Smooth muscle cell of the brain vasculature (primary cell): ENCODE results near the gene SMIM35.

Source experiments
- DNase-seq: peaks from one replicate; pipeline ENCODE4 v3.0.0-alpha.2; 2012; ENCODE audit warnings: low read depth, low spot score

The SMIM35 gene

DNA sequence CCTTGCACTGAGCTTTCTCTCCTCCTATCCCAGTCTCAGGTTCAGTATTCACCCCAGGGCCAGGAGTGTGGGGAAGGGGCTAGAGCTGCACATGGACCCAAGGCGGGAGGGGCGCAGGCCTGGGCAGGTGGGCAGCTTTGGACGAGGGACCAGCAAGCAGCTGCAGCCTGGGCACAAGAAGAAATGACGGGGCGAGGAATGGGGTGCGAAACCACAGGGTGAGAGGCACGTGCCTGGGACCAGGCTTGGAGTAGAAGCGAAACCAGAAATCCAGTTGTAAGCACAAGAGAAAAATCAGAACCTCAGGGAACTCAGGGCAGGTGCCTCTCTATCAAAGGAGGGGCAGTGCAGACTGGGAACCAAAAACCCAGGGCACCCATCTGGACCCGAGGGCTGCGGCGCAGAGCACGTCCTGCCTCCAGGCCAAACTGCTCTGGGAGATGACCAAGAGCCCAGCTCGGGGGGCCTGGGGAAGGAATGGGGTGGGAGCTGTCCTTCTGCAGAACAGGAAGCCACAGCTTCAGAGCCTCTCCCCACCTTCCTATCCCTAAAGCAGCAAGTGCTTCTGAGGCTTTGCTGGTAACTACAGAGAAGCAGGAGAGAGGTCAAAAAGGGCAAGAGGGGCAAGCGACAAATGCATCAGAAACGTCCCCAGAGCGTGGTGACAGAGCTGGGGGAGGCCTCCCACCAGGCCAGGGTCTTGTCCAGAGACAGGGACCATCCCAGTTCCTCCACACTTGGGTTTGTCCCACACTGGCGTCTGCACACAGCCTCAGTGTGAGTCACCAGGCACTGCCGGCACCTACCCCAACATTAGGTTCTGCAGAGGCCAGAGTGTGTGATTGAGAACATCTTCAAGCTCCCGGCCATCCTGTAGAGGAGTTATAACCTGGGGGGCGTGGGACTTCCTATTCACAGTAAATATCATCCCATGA lies 28.2 kb downstream of the SMIM35 start:
- DNase-seq = no peak

- no peak for DNase-seq
Measured at GRCh38 chr11:118057251-118058145, 29.3 kb downstream of the SMIM35 start.

DNA sequence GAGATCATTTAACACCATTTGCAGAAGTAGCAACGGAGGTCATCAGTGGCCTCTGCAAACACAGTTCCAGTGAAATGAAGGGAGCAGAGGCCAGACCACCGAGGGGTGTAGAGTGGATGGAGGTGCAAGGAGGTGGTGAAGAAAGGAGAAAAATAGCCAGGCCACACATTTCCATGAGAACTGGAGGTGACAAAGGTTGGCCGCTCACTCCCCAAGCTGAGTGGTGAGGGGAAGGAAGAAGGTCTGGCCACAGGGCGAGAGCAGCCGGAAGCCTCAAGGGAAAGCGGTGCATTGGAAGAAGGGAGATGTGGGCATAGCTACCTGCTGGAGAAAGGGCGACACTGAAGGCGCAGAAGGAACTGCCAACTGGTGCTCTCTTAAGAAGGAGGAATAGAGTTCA lies 30.0 kb downstream of the SMIM35 start:
- no peak for DNase-seq

DNA sequence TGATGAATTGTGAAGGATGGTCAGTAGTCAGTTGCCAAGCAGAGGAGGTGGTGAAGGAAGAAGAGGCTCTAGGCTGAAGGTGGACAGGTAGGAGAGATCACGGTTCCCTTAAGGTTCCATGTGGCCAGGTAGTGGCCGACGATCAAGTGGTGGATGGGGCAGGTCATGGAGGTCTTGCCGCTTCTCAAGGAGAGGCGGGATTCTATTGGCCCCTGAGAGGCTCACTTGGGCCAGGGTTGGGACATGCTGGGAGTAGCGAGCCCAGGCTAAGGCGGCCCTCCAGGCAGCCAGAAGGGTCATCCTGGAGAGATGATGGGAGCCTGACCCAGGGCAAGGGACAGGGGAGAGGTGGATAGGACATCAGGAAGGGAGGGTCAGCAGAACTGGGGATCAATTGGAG lies 30.8 kb downstream of the SMIM35 start:
- DNase-seq = no peak

GRCh38 chr11:118054712-118055640 lies 31.8 kb downstream of the SMIM35 start:
- no peak for DNase-seq

GRCh38 chr11:118052581-118053206 lies 34.1 kb downstream of the SMIM35 start:
- no peak for DNase-seq

DNA sequence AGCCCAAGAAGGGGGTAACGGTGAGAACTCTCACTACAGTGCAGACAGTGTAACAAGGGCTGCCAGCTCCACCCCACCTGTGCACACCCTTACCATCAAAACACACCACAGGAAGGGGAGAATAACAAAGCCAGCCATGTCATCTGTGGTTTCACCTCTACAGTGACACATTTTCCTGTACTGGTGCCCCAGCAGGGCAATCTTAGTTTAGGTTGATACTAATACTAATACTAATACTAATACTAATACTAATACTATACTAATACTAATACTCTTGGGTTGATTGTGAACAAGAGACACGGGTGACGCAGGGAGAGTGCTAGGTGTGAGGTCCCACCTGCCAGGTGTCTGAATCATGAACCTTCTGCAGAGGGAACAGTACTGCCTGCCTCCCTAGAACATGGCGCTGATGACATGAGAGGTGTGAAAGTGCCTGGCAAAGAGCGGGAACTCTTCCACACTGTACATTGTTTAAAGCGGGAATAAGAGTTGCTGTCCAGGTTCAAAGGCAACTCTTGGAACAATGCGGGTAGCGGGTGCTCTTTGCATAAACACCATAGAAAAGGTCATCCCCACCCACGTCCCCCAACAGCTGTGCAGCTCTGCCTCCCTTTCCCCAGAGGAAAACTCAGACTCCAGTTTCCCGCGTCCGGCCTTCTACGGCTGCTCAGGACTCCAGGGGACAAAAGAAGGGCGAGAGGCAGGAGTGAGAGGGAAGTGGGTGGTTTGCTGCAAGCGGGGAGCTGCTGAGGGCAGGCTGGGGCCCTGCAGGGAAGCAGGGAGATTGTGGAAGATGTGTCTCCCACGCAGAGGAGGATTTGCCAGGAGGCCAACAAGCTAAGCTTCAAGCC lies 34.9 kb downstream of the SMIM35 start:
- DNase-seq = no peak

GRCh38 chr11:118051136-118051610 lies 35.6 kb downstream of the SMIM35 start:
- no peak for DNase-seq

DNA sequence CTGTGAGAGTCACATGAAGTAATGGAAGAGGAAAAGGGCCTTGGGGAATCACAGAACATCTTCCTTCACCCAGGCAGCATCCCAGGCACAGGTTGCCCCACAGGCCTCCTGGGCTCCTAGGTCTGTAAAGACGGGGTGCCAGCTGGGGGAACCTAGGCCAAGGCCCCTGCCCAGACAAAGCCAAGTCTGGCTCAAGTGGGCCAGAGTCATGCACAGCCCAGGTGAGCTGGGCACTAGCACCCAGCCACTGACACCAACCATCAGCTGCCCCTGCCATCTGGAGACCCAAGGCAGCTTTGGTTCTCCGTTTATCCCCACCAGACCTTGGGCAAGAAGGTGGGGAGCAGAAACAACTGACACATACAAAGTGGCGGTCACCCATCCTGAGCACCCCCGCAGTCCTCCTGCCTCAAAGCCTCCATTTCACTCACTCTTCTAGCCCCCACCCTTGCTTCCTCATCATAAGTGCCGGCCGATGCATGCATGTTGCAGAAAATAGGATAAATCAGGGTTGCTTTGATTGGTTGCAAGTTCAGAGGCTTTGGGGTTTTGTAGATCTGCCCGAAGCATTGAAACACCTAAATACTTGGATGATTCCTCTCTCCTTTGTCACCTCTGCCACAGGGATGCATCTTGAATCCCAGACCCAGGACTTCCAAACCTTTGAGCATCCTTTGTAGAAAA lies 36.4 kb downstream of the SMIM35 start:
- DNase-seq = no peak

GRCh38 chr11:118049771-118050170 lies 37.0 kb downstream of the SMIM35 start:
- no peak for DNase-seq

DNA sequence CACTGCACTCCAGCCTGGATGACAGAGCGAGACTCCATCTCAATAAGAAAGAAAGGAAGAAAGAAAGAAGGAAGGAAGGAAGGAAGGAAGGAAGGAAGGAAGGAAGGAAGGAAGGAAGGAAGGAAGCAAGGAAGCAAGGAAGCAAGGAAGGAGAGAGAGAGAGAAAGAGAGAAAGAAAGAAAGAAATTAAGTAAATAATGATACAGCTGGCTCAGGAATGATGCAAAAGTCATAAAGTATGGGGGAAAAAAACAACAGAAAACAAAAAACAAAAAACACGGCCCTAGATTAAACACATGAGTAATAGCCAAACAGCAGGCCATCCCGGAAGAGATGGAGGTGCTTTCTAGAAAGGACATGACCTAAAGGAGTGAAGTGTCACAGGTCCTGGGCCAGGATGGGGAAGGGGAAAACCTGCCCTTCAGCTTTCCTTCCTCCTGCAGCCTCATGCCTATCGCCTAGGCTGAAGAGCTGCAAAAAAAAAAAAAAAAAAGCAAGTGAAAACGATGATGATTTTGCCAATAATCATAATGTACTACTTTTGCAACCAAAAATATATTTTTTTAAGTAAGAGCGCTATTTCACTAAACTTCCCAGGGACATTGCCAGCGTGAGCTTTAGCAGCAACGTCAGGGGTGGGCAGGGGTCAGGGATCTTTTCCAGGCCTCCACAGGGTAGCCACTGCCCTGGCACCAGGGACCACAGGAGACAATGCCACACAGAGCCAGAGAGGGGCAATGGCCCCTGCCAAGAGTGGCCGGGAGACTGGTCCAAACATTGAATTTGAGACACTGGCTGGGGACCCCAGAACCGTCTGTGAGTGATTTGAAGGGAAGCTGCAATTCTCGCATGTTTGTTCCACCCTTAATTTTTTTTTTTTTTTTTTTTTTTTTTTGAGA lies 38.0 kb downstream of the SMIM35 start:
- DNase-seq = no peak

DNA sequence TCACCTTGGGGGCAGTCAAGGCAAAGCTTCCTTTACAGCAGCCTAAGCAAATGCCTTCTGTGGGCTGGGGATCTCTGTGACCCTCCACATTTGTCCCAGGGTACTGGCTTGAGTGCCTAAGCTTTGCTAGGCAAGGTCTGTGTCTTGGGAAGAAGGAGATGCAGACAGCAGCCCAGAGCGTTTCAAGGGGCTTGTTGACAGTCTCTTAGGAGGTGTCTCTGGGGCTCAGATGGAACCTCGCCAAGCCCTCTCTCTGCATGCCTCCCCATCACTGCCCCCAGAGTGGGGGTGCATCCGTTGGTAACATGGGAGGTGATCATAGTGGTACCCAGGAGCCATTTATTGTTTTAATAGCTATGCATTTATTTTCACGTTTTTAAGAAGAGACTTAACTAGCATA lies 39.0 kb downstream of the SMIM35 start:
- no peak for DNase-seq

DNA sequence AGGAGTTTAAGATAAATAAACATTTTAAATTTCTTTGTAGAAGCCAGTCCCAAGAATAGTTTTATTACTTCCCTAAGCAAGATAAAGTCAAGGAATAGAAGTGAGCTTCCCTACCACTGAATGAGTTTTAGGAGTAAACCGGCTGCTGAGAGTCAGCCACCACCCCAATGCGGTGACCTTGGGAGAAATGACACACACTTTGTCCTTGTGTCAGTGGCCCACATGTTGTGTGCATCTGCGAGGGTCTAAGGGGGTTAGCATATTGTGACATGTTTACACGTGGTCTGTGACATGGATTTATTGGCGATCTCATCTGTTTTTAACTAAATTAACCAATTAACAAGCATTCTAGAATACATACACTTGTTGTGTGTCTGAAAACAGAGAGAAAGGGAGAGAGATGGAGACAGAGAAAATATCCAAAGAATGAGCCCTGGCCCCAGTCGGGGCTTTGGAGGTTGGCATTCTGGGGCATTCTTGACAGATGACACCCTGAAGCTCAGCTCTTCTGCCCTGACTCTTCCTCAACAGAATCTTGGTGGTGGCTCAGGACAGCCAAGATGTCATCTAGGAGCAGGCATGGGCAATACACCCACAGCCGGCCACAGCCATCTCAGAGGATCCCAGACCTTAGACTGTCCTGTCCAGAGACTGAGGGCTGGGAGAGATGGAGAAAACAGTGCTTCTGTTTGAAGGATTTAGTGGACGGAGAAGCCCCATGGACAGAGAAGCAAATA lies 39.6 kb downstream of the SMIM35 start:
- DNase-seq = no peak

DNA sequence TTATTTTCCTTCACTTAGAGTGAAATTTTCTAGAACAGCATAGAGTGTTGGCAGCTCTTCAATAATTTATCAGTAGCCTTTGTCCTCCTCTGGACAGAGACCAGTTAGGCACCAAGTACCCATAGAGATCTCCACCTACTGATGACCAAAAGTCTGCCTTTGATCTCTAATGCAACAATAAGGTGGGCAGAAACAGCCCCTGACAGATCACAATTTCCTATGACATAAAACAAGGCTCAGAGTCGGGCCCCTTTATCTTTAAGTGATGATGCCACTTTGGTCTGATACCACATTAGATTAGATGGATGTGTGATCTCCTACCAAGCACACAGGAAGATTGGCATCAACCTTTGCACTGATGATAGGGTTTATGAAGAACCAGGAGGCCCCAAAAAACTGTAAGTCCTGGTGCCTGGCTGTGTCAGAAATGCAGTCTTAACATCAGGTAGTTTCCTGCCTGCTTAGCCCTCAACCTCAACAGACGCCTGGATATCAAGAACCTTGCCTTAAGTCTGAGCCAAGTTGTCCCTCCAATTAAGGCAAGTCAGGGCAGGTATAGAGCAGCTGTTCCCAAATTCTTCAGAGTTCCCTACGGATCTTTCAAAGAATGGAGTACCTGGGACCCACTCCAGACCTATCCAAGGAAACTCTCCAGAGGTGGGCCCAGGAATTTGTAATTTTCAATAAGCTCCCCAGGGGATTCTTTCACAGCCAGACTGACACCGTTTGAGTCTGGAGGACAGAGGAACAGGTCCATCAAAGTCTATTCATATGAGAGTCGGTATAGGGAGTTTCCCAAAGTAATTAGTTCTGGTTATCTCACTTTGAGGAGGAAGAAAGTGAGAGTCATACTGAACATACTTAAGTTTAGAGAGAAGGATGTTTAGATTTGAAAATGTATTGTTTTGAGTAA lies 40.5 kb downstream of the SMIM35 start:
- no peak for DNase-seq

GRCh38 chr11:118045191-118045590 lies 41.6 kb downstream of the SMIM35 start:
- DNase-seq = no peak

DNA sequence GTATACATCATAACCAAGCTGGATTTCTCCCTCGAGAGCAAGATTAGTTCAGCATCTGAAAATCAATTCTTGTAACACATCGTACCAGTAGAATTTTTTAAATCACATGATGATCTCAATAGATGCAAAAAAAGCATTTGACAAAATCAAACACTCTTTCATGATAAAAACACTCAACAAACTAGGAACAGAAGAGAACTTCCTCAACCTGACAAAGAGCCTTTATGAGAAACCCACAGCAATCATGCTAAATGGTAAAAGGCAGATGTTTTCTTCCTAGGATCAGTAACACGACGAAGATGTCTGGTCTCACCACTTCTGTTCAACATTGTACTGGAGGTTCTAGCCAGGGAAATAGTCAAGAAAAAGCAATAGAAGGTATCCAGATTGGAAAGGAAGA lies 44.0 kb downstream of the SMIM35 start:
- DNase-seq = no peak
